PC-3 (cell line): ENCODE results near the gene ISLR2.
"Not testable (repeated sequence)": the region's sequence is repeated elsewhere in the genome, so short reads cannot be mapped to it uniquely, and the experiment has no call there.

Experiments used
- CTCF ChIP-seq: fragments of 300-600 bp; sonication (generic); conservative IDR thresholded peaks from 2 replicates; pipeline ENCODE4 v1.5.1; 2017; ENCODE audit warnings: antibody characterized with exemption, low read depth, mild to moderate bottlenecking, low read length
- EZH2 ChIP-seq: fragments of 300-600 bp; sonication (generic); IDR thresholded peaks from one replicate; pipeline ENCODE4 v1.6.1; 2017; ENCODE audit warnings: antibody characterized with exemption, mild to moderate bottlenecking, low read length; ENCODE audit not compliant: unreplicated experiment
- EZH2phosphoT487 ChIP-seq: fragments of 300-600 bp; sonication (generic); IDR thresholded peaks from 2 replicates; pipeline ENCODE4 v1.6.1; 2018; ENCODE audit warnings: mild to moderate bottlenecking, antibody characterized with exemption, low read length, borderline replicate concordance

GRCh38 chr15:74162195-74162536 is 31.8 kb downstream of the ISLR2 start:
- not testable (repeated sequence) for TF ChIP-seq CTCF, EZH2, EZH2phosphoT487
